Calu3 (cell line): ENCODE measurements around the gene CNOT6. TPM values are rescaled to one million over a fixed set of nuclear protein-coding genes. Genes with fewer than 3 reads are reported as not detected.

Experiments used
- BruUV-seq: library from RNA; stranded (reverse); fragments of 400-500 nt; replicated peaks from 2 replicates; lab custom pipeline; 2021; lab: Mats Ljungman, UMichigan
- CTCF ChIA-PET: fragments of 300-600 bp; sonication (Branson Sonifier 250); formaldehyde crosslinking; loops from one replicate; lab custom pipeline; 2022; ENCODE audit warnings: antibody characterized with exemption; lab: Charles Lee
- DNase-seq: peaks from one replicate; pipeline ENCODE4 v3.0.0; 2022
- H3K27ac Mint-ChIP-seq: one replicate; pipeline ENCODE4 v1.8.0; 2022; ENCODE audit warnings: mixed read lengths; ENCODE audit not compliant: unreplicated experiment
- H3K27me3 Mint-ChIP-seq: one replicate; pipeline ENCODE4 v1.8.0; 2022; ENCODE audit warnings: mixed read lengths; ENCODE audit not compliant: unreplicated experiment
- H3K36me3 Mint-ChIP-seq: one replicate; pipeline ENCODE4 v1.8.0; 2022; ENCODE audit warnings: mild to moderate bottlenecking, moderate library complexity, mixed read lengths; ENCODE audit not compliant: insufficient read depth, unreplicated experiment
- H3K4me1 Mint-ChIP-seq: one replicate; pipeline ENCODE4 v1.8.0; 2022; ENCODE audit warnings: mild to moderate bottlenecking, low read depth, mixed read lengths; ENCODE audit not compliant: unreplicated experiment
- H3K4me3 Mint-ChIP-seq: one replicate; pipeline ENCODE4 v1.8.0; 2022; ENCODE audit warnings: mild to moderate bottlenecking, low read depth, moderate library complexity, mixed read lengths; ENCODE audit not compliant: unreplicated experiment
- H3K9me3 Mint-ChIP-seq: one replicate; pipeline ENCODE4 v1.8.0; 2022; ENCODE audit warnings: low read depth, mixed read lengths; ENCODE audit not compliant: unreplicated experiment
- CTCF ChIP-seq: fragments of 200-600 bp; IDR thresholded peaks from one replicate; pipeline ENCODE4 v1.8.0; 2022; ENCODE audit warnings: antibody characterized with exemption; ENCODE audit not compliant: unreplicated experiment
- intact Hi-C: fragments of 100-400 bp; cut with micrococcal nuclease; formaldehyde crosslinking; loops from one replicate; pipeline ENCODE4 v1.10.0; 2022; ENCODE audit not compliant: unreplicated experiment
- total RNA-seq: library from RNA; stranded (reverse); gene quantifications from 2 replicates; pipeline ENCODE4 v1.2.3, GENCODE V29; 2022

CNOT6 gene
- total RNA-seq, 1 experiment from 2014 or later, result 57.1 TPM

DNA sequence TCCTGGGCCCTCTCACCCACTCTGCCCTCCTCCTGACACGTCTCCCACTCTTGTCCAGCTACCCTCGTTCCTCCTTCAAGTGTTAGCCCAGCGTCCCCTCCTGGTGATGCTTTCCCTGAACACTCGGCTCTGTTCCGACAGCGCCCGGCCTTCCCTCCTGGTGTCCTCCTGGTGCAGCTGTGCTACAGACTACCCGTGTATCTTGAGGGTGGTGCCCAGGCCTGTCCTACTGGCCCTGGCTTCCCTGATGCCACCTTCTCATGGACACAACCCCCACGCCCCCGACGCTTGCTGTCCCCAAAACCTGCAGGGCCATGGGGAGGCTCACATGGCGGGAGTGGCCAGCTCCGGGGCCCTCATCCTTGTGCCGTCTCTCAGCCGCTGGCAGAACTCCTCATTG is 118.5 kb downstream of the CNOT6 start:
- H3K4me3 Mint-ChIP-seq, result no peak overlapping the region

DNA sequence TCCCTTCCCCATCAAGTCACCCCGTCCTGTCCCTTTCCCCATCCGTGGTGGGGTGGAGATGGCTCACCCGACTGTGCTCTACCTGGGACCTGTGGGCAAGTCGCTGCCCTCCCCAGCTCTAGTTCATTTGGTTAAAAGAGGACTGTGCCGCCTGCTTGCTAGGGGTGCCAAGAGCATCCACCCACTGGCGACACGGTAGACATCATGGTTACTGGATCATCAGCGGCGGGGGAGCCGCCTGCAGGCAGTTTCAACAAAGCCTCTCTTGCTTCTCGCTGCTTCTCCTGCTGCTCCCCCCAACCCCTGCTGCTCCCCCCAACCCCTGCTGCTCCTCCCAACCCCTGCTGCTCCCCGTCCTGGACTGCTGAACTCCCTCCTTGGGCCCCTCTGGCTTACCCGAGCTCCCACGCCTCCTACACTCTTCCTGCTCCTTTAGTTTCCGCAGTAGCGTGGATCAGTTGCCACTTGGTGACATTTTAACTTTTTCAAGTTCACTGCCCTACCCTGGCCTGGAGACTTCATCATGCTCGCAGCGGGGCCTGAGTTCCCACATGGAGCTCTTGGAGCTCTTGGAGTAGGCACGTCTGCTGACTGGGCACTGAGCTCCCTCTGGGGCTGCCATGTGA is 119.1 kb downstream of the CNOT6 start:
- intact Hi-C loops, result loop anchor here (5.0 kb wide), 1 partner anchor 104 kb away; no protein-coding TSS in a partner anchor
- no TSS peak for BruUV-seq
- Mint-ChIP-seq H3K4me3 (no peak overlapping the region), H3K27ac (no peak overlapping the region), H3K36me3 (no peaks in the 10 kb centered on the region), H3K4me1 (no peaks in the 10 kb centered on the region), H3K9me3 (no peaks in the 10 kb centered on the region), H3K27me3 (peaks cover 64% of the 10 kb centered on the region)
- CTCF ChIA-PET, result interaction anchor here (0.6 kb wide), 1 partner anchor 19 kb away, joined by 5 read pairs; no protein-coding TSS in a partner anchor
- TF ChIP-seq CTCF, result no peak
- no peak for DNase-seq

More for the DNA sequence above, 118.5 kb downstream of the CNOT6 start:
- no peak overlapping the region for H3K27ac Mint-ChIP-seq
- no peak for DNase-seq
- CTCF ChIA-PET, result interaction anchor here (1.6 kb wide), 1 partner anchor 58 kb away, joined by 20 read pairs; no protein-coding TSS in a partner anchor
- BruUV-seq, result no TSS peak
- no peak for TF ChIP-seq CTCF
- no peaks in the 10 kb centered on the region for H3K36me3 Mint-ChIP-seq
- H3K9me3 Mint-ChIP-seq, result no peaks in the 10 kb centered on the region
- intact Hi-C loops, result loop anchor here (5.0 kb wide), 1 partner anchor 105 kb away; no protein-coding TSS in a partner anchor
- H3K4me1 Mint-ChIP-seq, result no peaks in the 10 kb centered on the region
- H3K27me3 Mint-ChIP-seq, result peaks cover 59% of the 10 kb centered on the region

GRCh38 chr5:180613814-180614188 is 119.6 kb downstream of the CNOT6 start:
- DNase-seq, result no peak
- Mint-ChIP-seq H3K9me3 (no peaks in the 10 kb centered on the region), H3K4me1 (no peaks in the 10 kb centered on the region), H3K27ac (no peak overlapping the region), H3K4me3 (no peak overlapping the region), H3K27me3 (peaks cover 69% of the 10 kb centered on the region), H3K36me3 (no peaks in the 10 kb centered on the region)
- CTCF ChIA-PET, result interaction anchor here (0.6 kb wide), 1 partner anchor 20 kb away, joined by 5 read pairs; no protein-coding TSS in a partner anchor
- intact Hi-C loops, result loop anchor here (5.0 kb wide), 1 partner anchor 104 kb away; no protein-coding TSS in a partner anchor
- no TSS peak for BruUV-seq
- no peak for TF ChIP-seq CTCF

- H3K4me3 Mint-ChIP-seq, result no peak overlapping the region
- peaks cover 84% of the 10 kb centered on the region for H3K27me3 Mint-ChIP-seq
- H3K9me3 Mint-ChIP-seq, result no peaks in the 10 kb centered on the region
- CTCF ChIA-PET, result no interaction called here
- TF ChIP-seq CTCF, result no peak
- intact Hi-C loops, result no loop called here
- H3K27ac Mint-ChIP-seq, result no peak overlapping the region
- no peak for DNase-seq
- no peaks in the 10 kb centered on the region for H3K36me3 Mint-ChIP-seq
- peaks cover 11% of the 10 kb centered on the region for H3K4me1 Mint-ChIP-seq
- BruUV-seq, result no TSS peak
These were observed 124.3 kb downstream of the CNOT6 start for GRCh38 chr5:180618487-180618828.
